ENCODE results near the gene AFG3L2. TPM values are rescaled to one million over a fixed set of nuclear protein-coding genes. Genes with fewer than 3 reads are reported as not detected.

The AFG3L2 gene
- total and polyA plus RNA-seq, 5 experiments from 2014 or later = 27.0 to 42.1 (median 37.7) TPM

- H3K27me3 Mint-ChIP-seq = peaks cover under 1 to 6% (median 3%) of the 10 kb centered on the region in 5 donors
- H3K4me3 Mint-ChIP-seq = no peak overlapping the region
- H3K9me3 Mint-ChIP-seq = peaks cover 0 to 34% (median 11%) of the 10 kb centered on the region in 9 donors
- DNase-seq (no peak), ATAC-seq (no peak)
- peaks cover 0 to 36% (median 0%) of the 10 kb centered on the region in 4 donors for H3K4me1 Mint-ChIP-seq
- POLR2A ChIA-PET = no interaction called here
- H3K36me3 Mint-ChIP-seq = peaks cover under 1 to 13% (median 10%) of the 10 kb centered on the region in 3 donors
- no peak overlapping the region for H3K27ac Mint-ChIP-seq
Observed at GRCh38 chr18:12314591-12315305, 62.3 kb downstream of the AFG3L2 start.

GRCh38 chr18:12313530-12314245 is 63.3 kb downstream of the AFG3L2 start:
- H3K27ac Mint-ChIP-seq = no peak overlapping the region
- no peak for ATAC-seq
- POLR2A ChIA-PET = no interaction called here
- H3K4me1 Mint-ChIP-seq = peaks cover 0 to 40% (median under 1%) of the 10 kb centered on the region in 4 donors
- peaks cover 0 to 37% (median 11%) of the 10 kb centered on the region in 9 donors for H3K9me3 Mint-ChIP-seq
- H3K4me3 Mint-ChIP-seq = no peak overlapping the region
- H3K36me3 Mint-ChIP-seq = peaks cover 4 to 13% (median 10%) of the 10 kb centered on the region in 3 donors
- peaks cover 6 to 16% (median 10%) of the 10 kb centered on the region in 5 donors for H3K27me3 Mint-ChIP-seq
- DNase-seq = no peak

GRCh38 chr18:12312976-12313375 is 64.1 kb downstream of the AFG3L2 start:
- POLR2A ChIA-PET = no interaction called here
- H3K27ac Mint-ChIP-seq = no peak overlapping the region
- peaks cover 4 to 13% (median 10%) of the 10 kb centered on the region in 3 donors for H3K36me3 Mint-ChIP-seq
- H3K4me1 Mint-ChIP-seq = peaks cover 0 to 35% (median under 1%) of the 10 kb centered on the region in 4 donors
- H3K9me3 Mint-ChIP-seq = peaks cover 0 to 37% (median 11%) of the 10 kb centered on the region in 9 donors
- no peak for ATAC-seq
- no peak for DNase-seq
- peaks cover 6 to 18% (median 10%) of the 10 kb centered on the region in 5 donors for H3K27me3 Mint-ChIP-seq
- H3K4me3 Mint-ChIP-seq = no peak overlapping the region

GRCh38 chr18:12310762-12311161 is 66.3 kb downstream of the AFG3L2 start:
- DNase-seq (no peak), ATAC-seq (no peak)
- H3K4me1 Mint-ChIP-seq = peaks cover 3 to 36% (median 15%) of the 10 kb centered on the region in 4 donors
- H3K27me3 Mint-ChIP-seq = peaks cover 14 to 36% (median 24%) of the 10 kb centered on the region in 5 donors
- peaks cover 6 to 13% (median 10%) of the 10 kb centered on the region in 3 donors for H3K36me3 Mint-ChIP-seq
- peak overlapping the region in 1 of 10 donors; percentile 12 for H3K4me3 Mint-ChIP-seq
- no peak overlapping the region for H3K27ac Mint-ChIP-seq
- POLR2A ChIA-PET = no interaction called here
- H3K9me3 Mint-ChIP-seq = peaks cover 0 to 37% (median 11%) of the 10 kb centered on the region in 9 donors

GRCh38 chr18:12309683-12310198 is 67.3 kb downstream of the AFG3L2 start:
- Mint-ChIP-seq H3K9me3 (peaks cover 0 to 37% (median 11%) of the 10 kb centered on the region in 9 donors), H3K4me3 (peak overlapping the region in 8 of 10 donors; percentile 9 to 80 (median 37)), H3K36me3 (peaks cover 6 to 13% (median 10%) of the 10 kb centered on the region in 3 donors), H3K4me1 (peaks cover 3 to 35% (median 15%) of the 10 kb centered on the region in 4 donors), H3K27ac (peak overlapping the region in 1 of 10 donors; percentile 22), H3K27me3 (peaks cover 16 to 47% (median 33%) of the 10 kb centered on the region in 5 donors)
- POLR2A ChIA-PET = no interaction called here
- no peak for ATAC-seq
- no peak for DNase-seq

- DNase-seq (peak in 1 of 10 donors; percentile 11), ATAC-seq (peak in 1 of 2 donors; percentile 64)
- Mint-ChIP-seq H3K4me1 (peaks cover 3 to 32% (median 15%) of the 10 kb centered on the region in 4 donors), H3K27ac (no peak overlapping the region), H3K9me3 (peaks cover 0 to 35% (median 11%) of the 10 kb centered on the region in 9 donors), H3K4me3 (peak overlapping the region in 8 of 10 donors; percentile 11 to 80 (median 46)), H3K27me3 (peaks cover 22 to 55% (median 40%) of the 10 kb centered on the region in 5 donors), H3K36me3 (peaks cover 6 to 13% (median 10%) of the 10 kb centered on the region in 3 donors)
- POLR2A ChIA-PET = interaction anchor here (1.0 kb wide), 1 partner anchor 68 kb away, joined by 3 read pairs; the partner anchor contains the start of gene AFG3L2
Observed at GRCh38 chr18:12308386-12309100, 68.5 kb downstream of the AFG3L2 start.

- Mint-ChIP-seq H3K9me3 (peaks cover 0 to 28% (median 8%) of the 10 kb centered on the region in 9 donors), H3K27me3 (peaks cover 20 to 55% (median 40%) of the 10 kb centered on the region in 5 donors), H3K36me3 (peaks cover 6 to 13% (median 10%) of the 10 kb centered on the region in 3 donors), H3K27ac (no peak within 1 kb of the TSS), H3K4me1 (peaks cover 3 to 25% (median 15%) of the 10 kb centered on the region in 4 donors), H3K4me3 (peak within 1 kb of the TSS; percentile 57 to 90 (median 78))
- peak in 1 of 10 donors; percentile 30 for DNase-seq
- ATAC-seq = peak; percentile 46 to 71
- POLR2A ChIA-PET = interaction anchor here (1.0 kb wide), 1 partner anchor 69 kb away, joined by 3 read pairs; the partner anchor contains the start of gene AFG3L2
Observed at GRCh38 chr18:12307701-12308385, 69.2 kb downstream of the AFG3L2 start, which contains the start of gene TUBB6. Gene TUBB6, plus strand, starts transcription at chr18:12308241. Its CDS starts 52 bp downstream, at chr18:12308293.

GRCh38 chr18:12306752-12307700 is 70.0 kb downstream of the AFG3L2 start:
- Mint-ChIP-seq H3K4me3 (peak overlapping the region; percentile 57 to 90 (median 78)), H3K27me3 (peaks cover 20 to 56% (median 40%) of the 10 kb centered on the region in 5 donors), H3K27ac (no peak overlapping the region), H3K36me3 (peaks cover 6 to 12% (median 7%) of the 10 kb centered on the region in 3 donors), H3K9me3 (peaks cover 0 to 22% (median 8%) of the 10 kb centered on the region in 9 donors), H3K4me1 (peaks cover 3 to 25% (median 15%) of the 10 kb centered on the region in 4 donors)
- POLR2A ChIA-PET = no interaction called here
- DNase-seq (no peak), ATAC-seq (no peak)

GRCh38 chr18:12305930-12306629 is 70.9 kb downstream of the AFG3L2 start:
- no peak for DNase-seq
- Mint-ChIP-seq H3K4me3 (peak overlapping the region in 6 of 10 donors; percentile 68 to 90 (median 78)), H3K9me3 (peaks cover 0 to 12% (median 2%) of the 10 kb centered on the region in 9 donors), H3K36me3 (peaks cover under 1 to 6% (median 5%) of the 10 kb centered on the region in 3 donors), H3K4me1 (peaks cover 3 to 25% (median 15%) of the 10 kb centered on the region in 4 donors), H3K27ac (no peak overlapping the region), H3K27me3 (peaks cover 19 to 57% (median 40%) of the 10 kb centered on the region in 5 donors)
- POLR2A ChIA-PET = no interaction called here
- no peak for ATAC-seq

- peaks cover 0 to 6% (median 0%) of the 10 kb centered on the region in 3 donors for H3K36me3 Mint-ChIP-seq
- H3K27me3 Mint-ChIP-seq = peaks cover 21 to 63% (median 40%) of the 10 kb centered on the region in 5 donors
- H3K9me3 Mint-ChIP-seq = peaks cover 0 to 6% (median 0%) of the 10 kb centered on the region in 9 donors
- H3K4me3 Mint-ChIP-seq = no peak overlapping the region
- no peak overlapping the region for H3K27ac Mint-ChIP-seq
- no peak for DNase-seq
- H3K4me1 Mint-ChIP-seq = peaks cover 3 to 25% (median 15%) of the 10 kb centered on the region in 4 donors
- ATAC-seq = no peak
- POLR2A ChIA-PET = no interaction called here
Observed at GRCh38 chr18:12305211-12305610, 71.8 kb downstream of the AFG3L2 start.
